ENCODE results near the gene NOTO. TPM values are rescaled to one million over a fixed set of nuclear protein-coding genes. Genes with fewer than 3 reads are reported as not detected.

The NOTO gene
- total RNA-seq, 1 experiment from 2014 or later: not detected

DNA sequence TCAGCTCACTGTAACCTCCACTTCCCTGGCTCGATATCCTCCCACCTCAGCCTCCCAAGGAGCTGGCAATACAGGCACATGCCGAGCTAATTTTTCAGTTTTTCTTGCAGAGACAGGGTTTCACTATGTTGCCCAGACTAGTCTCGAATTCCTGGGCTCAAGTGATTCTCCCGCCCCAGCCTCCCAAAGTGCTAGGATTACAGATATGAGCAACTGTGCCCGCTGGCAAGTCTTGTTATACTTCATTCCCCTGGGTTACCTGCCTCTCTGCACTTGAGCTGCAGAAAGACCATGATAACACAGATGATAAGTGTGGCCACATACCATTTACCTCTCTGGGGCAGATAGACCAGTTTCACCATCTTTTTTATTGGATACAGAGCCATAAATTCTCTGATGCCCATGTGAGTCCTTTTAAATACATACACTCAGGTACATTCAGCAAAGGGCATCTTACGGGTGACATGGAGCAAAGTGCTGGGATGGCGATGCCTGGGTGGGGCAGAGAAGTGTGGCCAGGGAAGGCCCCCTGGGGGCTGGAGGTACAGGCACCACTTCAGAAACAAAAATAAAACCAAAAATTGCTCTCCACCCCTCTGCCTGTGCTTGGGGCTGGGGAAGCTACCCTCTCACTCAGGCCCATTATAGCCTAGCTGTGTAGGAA is 52.1 kb downstream of the NOTO start:
- Histone ChIP-seq H3K36me3 (replicated peaks; ENCODE audit: control insufficient read depth, insufficient read depth, low read length) (peaks cover 28% of the 10 kb centered on the region), H3K27me3 (ENCODE audit: control insufficient read depth, insufficient read depth, low read length) (no peaks in the 10 kb centered on the region)
- no peak for DNase-seq

DNA sequence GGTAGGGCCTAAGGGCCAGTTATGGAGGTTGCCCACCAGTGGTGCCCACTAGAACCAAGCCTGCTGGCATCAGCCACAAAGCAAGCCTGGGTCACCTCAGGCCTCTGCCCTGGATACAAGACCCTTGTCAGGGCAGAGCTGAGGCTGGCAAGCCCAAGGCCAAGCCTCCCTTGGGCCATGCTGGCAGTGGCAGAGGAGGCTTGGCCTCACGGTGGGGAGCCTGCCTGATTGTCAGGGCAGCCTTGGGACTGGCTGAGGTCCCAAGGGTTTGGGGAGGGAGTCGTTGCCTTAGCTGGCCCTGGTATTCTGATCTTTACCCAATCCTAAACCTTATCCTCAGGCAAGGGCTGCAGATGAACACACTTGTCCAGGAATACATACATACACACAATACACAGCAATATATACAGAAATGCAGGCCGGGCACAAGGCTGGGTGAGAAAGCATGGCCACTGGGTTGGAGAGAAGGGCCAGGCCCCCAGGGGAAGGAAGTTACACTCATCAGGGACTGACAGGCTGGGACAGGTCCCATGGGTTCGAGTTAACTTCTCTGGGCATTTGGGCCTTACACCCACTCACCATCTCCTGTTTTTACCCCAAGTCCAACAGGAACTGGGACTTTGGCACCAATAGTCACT is 52.8 kb downstream of the NOTO start:
- peak; percentile 57 for DNase-seq
- Histone ChIP-seq H3K36me3 (replicated peaks; ENCODE audit: control insufficient read depth, insufficient read depth, low read length) (peaks cover 23% of the 10 kb centered on the region), H3K4me3 (ENCODE audit: insufficient read depth, low read depth, low read length) (no peak overlapping the region), H3K27me3 (ENCODE audit: control insufficient read depth, insufficient read depth, low read length) (no peaks in the 10 kb centered on the region)

More for the DNA sequence above, 52.1 kb downstream of the NOTO start:
- no peak overlapping the region for H3K4me3 ChIP-seq (ENCODE audit: insufficient read depth, low read depth, low read length)

DNA sequence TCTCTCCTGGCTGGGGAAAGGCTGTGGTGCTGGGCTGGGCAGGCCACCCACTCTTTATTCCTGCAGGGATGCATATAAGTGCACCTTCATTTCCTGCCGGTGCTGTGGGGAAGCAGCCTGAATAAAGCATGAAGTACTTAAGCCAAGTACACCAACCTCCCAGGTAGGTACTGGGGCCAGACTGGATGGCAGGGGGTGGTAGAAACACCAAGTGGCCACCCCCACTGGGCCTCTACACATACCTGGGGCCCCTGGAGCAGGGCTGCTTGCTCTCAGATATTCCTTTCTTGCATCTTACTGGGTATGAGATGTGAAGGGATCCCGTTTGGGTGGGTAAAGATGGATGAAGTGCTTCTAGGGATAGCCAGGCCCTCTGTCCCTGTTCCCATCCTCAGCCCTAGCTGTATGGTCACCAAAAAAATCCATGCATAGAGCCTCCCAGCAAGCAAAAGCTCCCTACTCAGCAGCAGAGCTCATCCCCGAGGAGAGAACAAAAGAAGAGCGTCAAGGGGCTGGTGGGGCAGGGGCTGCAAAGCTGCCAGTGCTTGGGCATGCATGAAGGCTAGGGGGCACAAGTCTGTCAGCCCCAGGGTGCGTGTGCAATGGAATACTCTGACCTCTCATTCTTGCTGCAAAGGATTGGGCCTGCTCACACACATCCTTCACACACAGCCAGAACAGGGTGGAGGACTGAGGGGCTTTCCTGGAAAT is 53.7 kb downstream of the NOTO start:
- H3K36me3 ChIP-seq (replicated peaks; ENCODE audit: control insufficient read depth, insufficient read depth, low read length): peaks cover 16% of the 10 kb centered on the region
- no peaks in the 10 kb centered on the region for H3K27me3 ChIP-seq (ENCODE audit: control insufficient read depth, insufficient read depth, low read length)
- no peak overlapping the region for H3K4me3 ChIP-seq (ENCODE audit: insufficient read depth, low read depth, low read length)
- peak; percentile 67 for DNase-seq

DNA sequence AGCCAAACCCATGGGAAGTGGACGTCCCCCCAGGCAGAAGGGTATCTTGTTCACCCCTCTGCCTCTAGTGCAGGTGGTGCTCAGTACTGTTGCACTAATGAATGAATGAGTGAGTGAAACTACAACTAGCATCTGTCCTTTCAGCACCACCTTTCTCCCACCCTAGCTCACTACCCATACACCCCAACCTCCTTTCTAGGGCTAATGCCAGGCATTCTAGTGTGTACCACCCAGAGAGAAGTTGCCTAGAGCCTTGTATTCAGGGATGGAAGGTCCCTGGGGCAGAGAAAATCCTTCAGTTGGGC is 54.2 kb downstream of the NOTO start:
- Histone ChIP-seq H3K27me3 (ENCODE audit: control insufficient read depth, insufficient read depth, low read length) (no peaks in the 10 kb centered on the region), H3K36me3 (replicated peaks; ENCODE audit: control insufficient read depth, insufficient read depth, low read length) (peaks cover 13% of the 10 kb centered on the region), H3K4me3 (ENCODE audit: insufficient read depth, low read depth, low read length) (no peak overlapping the region)
- DNase-seq: peak; percentile 55

DNA sequence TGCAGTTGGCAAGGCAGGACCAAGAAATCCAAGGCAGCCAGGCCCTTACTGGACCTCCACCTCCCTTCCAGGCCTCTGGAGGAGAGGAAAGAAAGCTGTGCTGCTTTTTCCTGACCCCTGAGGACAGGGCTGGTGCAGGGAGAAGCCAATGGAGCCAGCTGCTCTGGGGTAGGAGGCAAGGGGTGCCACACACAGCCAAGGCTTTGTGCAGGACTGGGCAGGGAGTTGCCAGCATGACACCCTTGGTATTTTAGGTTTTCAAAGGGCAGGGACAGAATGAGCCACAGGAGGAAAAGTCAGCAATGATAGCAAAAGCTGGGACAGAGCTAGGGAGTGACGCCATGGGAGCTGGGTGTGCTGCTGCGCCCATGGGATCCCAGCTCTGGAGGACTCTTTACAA is 54.6 kb downstream of the NOTO start:
- Histone ChIP-seq H3K4me3 (ENCODE audit: insufficient read depth, low read depth, low read length) (no peak overlapping the region), H3K27me3 (ENCODE audit: control insufficient read depth, insufficient read depth, low read length) (no peaks in the 10 kb centered on the region), H3K36me3 (replicated peaks; ENCODE audit: control insufficient read depth, insufficient read depth, low read length) (peaks cover 11% of the 10 kb centered on the region)
- no peak for DNase-seq

DNA sequence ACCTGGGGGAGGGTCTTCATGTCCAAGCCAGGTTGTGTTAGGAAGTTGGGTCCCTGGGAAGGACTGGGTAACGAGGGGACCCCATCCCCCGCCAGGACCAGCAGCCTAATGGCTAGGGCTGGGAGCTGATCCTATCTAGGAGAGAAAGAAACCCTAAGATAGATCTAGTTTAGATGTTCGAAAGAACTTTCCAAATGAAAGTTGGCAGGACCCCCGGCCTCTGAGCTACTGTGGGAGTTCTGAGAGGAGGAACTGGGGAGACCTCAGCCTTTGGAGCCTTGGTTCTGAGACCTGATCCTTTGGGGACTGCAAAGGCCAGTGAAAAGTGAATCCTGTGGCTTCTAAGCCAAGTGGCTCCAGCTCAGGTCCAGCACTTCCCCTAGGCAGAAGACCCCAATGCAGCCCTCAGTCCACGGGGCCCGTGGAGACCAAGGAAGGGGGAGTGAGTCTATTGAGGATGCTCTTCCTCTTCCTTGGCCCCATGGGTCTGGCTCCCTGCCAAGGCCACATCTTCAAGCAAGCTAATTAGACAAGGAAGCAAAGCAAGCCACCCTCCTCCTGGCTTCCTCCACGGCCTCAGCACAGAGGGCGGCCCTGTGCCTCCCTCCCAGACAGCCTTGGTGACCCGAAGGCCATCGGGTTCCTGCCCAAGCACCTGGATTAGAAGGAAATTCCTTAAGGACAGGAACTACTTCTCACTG is 55.2 kb downstream of the NOTO start:
- no peak for DNase-seq
- Histone ChIP-seq H3K27me3 (ENCODE audit: control insufficient read depth, insufficient read depth, low read length) (no peaks in the 10 kb centered on the region), H3K4me3 (ENCODE audit: insufficient read depth, low read depth, low read length) (no peak overlapping the region), H3K36me3 (replicated peaks; ENCODE audit: control insufficient read depth, insufficient read depth, low read length) (peaks cover 9% of the 10 kb centered on the region)

DNA sequence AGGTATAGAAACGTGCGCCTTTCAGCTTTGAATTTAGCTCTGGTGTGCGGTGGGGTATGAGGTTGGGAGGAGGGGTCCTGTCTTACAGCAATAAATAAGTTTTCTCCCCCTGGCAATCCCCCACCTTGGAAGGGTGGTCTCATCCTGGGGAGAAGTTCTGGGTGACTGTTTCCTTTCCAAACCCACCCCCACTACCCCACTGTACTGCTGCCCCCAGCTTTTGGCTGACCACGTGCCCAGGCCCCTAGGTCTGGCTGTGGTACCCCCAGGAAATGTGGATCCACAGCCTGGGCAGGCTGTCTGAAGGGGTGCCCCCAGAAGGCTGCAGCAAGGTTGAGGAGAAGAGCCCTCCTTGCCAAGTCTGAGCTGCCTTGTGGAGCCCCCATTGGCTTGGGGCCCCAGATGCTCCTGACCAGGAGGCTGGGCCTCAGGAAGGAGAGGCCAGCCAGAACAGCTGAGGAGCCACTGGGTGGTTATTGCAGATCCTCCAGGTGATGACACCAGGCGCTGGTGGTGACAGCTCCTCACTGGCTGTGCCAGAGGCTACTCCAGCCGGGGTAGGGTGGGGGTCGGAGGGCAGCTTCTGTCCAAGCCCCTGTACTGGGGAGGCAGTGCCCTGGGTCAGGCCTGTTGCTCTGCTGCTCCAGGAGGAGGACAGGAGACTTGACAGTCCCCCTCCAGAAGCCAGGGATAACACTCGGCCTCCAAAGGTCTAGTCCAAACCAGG is 56.0 kb downstream of the NOTO start:
- Histone ChIP-seq H3K36me3 (replicated peaks; ENCODE audit: control insufficient read depth, insufficient read depth, low read length) (peaks cover 4% of the 10 kb centered on the region), H3K27me3 (ENCODE audit: control insufficient read depth, insufficient read depth, low read length) (no peaks in the 10 kb centered on the region), H3K4me3 (ENCODE audit: insufficient read depth, low read depth, low read length) (no peak overlapping the region)
- DNase-seq: no peak

DNA sequence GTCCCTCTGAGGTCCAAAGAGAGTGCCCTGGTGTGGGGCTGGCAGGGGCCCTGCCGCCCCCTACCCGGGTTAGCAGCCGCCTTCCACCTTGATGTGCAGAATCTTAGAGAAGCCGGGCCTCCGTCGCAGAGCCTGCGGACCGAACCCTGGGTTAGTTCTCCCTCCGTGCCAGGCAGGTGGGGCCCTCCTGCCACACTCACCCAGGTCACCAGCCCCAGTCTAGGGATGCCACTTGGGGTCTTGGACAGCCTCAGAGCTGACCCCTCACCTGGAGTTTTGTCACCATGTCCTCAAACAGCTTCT is 56.5 kb downstream of the NOTO start:
- Histone ChIP-seq H3K4me3 (ENCODE audit: insufficient read depth, low read depth, low read length) (no peak overlapping the region), H3K36me3 (replicated peaks; ENCODE audit: control insufficient read depth, insufficient read depth, low read length) (peaks cover 3% of the 10 kb centered on the region), H3K27me3 (ENCODE audit: control insufficient read depth, insufficient read depth, low read length) (no peaks in the 10 kb centered on the region)
- no peak for DNase-seq

DNA sequence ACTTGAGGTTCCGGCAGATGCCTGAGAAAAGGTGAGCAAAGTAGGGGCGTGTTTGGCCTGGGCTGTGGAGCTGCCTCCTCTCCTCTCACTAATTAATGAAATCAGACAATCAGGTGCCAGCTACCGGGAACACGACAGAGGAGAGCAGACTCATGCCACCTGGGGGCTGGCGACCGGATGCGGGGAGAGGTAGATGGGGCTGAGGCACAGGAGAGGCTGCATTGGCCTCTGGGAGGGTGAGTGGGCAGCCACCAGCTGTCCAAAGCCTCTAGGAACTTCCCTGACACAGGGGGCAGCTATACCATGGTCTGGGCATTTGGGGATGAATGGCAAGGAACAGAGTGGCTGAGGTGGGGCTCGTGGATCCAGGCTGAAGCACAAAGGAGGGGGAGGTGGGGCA is 56.9 kb downstream of the NOTO start:
- DNase-seq: no peak
- Histone ChIP-seq H3K36me3 (replicated peaks; ENCODE audit: control insufficient read depth, insufficient read depth, low read length) (peaks cover 1% of the 10 kb centered on the region), H3K4me3 (ENCODE audit: insufficient read depth, low read depth, low read length) (no peak overlapping the region), H3K27me3 (ENCODE audit: control insufficient read depth, insufficient read depth, low read length) (no peaks in the 10 kb centered on the region)

DNA sequence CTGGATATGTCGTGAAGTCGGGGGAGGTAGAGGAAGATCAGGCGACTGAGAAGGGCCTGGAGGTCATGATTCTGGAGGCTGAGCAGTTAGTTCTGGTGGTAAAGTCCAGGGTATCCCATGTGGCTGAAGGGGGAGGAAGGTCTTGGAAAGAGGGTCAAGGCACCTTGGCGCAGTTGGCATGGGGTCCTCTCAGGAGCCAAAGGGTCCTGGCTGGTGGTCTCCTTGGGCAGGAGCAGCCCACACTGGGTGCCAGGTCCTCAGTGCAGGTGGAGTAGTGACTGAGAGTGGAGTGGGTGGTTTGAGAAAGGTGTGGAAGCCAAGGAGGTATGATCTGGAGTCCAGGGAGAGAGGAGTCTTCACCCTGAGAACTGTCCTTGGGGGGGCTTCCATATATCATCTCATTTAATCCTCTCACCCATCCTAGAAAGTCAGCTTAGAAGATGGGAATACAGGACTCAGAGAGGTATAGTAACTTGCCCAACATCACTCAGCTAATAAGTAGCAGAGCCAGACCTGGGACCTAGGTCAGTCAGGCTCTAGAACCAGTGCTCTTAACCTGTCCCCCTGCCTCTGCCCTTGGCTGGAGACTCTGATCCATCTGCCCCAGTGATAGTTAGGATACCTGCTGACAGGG is 57.4 kb downstream of the NOTO start:
- H3K4me3 ChIP-seq (ENCODE audit: insufficient read depth, low read depth, low read length): no peak overlapping the region
- no peaks in the 10 kb centered on the region for H3K27me3 ChIP-seq (ENCODE audit: control insufficient read depth, insufficient read depth, low read length)
- H3K36me3 ChIP-seq (replicated peaks; ENCODE audit: control insufficient read depth, insufficient read depth, low read length): peaks cover 1% of the 10 kb centered on the region
- no peak for DNase-seq

DNA sequence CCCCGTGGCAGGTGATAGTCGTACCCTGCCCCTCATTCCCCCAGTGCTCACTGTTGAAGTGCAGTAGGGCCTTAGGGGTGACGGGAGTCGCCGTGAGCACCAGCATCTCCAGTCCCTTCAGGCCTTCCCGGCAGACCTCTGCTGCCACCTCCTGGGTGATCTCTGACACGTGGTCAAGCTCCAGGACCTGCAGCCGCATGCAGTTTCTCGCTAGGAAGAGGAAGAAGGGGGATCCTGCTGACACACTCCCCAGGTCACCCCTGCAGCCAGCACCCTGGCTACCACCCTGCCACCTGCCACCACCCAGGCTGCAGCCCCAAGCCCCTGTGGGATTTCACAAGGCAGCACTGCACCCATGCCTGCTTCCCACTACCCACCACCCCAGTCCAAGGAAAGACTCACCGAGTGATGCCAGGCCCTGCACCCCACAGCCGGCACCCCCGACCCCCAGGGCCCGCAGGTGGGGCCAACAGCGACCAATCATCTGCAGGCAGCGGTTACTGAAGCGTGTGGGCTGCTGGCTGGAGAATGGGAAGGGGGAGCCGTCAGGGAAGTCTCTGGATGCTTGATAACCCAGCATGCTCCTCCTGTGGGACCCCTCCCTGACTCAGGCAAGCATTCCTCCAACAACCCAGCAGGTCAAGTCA is 58.1 kb downstream of the NOTO start:
- H3K4me3 ChIP-seq (ENCODE audit: insufficient read depth, low read depth, low read length): no peak overlapping the region
- H3K27me3 ChIP-seq (ENCODE audit: control insufficient read depth, insufficient read depth, low read length): no peaks in the 10 kb centered on the region
- peaks cover 1% of the 10 kb centered on the region for H3K36me3 ChIP-seq (replicated peaks; ENCODE audit: control insufficient read depth, insufficient read depth, low read length)
- DNase-seq: peak; percentile 94
